NCI-H187 treated with DMSO at 0.1 percent for 48 hours (cell line): ENCODE results near the gene ZW10.
"Not testable (repeated sequence)": the region's sequence is repeated elsewhere in the genome, so short reads cannot be mapped to it uniquely, and the experiment has no call there.

ENCODE experiments used
- DNase-seq: peaks from one replicate; lab custom pipeline; 2025; lab: John Stamatoyannopoulos, UW

The ZW10 gene, protein sequence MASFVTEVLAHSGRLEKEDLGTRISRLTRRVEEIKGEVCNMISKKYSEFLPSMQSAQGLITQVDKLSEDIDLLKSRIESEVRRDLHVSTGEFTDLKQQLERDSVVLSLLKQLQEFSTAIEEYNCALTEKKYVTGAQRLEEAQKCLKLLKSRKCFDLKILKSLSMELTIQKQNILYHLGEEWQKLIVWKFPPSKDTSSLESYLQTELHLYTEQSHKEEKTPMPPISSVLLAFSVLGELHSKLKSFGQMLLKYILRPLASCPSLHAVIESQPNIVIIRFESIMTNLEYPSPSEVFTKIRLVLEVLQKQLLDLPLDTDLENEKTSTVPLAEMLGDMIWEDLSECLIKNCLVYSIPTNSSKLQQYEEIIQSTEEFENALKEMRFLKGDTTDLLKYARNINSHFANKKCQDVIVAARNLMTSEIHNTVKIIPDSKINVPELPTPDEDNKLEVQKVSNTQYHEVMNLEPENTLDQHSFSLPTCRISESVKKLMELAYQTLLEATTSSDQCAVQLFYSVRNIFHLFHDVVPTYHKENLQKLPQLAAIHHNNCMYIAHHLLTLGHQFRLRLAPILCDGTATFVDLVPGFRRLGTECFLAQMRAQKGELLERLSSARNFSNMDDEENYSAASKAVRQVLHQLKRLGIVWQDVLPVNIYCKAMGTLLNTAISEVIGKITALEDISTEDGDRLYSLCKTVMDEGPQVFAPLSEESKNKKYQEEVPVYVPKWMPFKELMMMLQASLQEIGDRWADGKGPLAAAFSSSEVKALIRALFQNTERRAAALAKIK

DNA sequence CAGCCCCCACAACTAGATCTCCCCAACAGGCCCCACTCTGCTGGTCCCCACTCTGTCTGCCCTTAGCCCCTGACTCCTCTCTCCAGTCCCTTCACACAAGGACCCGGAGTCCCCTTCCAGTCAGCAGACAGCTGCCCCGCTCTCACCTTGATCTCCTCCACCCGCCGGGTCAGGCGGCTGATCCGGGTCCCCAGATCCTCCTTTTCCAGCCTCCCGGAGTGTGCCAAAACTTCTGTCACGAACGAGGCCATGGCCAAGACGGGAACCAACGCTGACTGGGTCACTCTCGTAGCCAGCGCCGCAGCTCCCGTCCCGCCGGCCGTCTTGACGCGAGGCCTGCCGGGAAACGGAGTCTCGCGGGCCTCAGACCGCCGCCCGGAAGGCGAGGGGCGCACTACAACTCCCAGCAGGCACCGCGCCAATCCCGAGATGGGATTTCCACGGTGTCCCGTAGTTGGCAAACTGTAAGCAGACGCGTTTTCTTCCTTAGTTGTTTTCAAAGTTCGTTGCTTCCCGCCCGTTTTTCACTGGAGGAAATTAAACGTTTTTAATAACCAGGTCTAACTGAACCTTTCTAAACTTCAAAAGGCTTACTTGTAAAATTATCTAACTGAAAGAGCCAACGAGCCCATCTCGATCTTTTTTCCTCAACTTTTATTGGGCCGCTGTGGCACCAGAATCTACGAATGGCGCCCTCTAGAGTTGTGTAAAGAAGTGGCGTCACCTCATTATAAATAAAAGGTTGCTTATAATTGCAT is at the start of gene ZW10:
TSS of gene ZW10 (minus strand) at position 277 of the 758 bp plus-strand sequence. CDS start at position 251, 26 bp downstream.
- DNase-seq, result peak; percentile 78

DNA sequence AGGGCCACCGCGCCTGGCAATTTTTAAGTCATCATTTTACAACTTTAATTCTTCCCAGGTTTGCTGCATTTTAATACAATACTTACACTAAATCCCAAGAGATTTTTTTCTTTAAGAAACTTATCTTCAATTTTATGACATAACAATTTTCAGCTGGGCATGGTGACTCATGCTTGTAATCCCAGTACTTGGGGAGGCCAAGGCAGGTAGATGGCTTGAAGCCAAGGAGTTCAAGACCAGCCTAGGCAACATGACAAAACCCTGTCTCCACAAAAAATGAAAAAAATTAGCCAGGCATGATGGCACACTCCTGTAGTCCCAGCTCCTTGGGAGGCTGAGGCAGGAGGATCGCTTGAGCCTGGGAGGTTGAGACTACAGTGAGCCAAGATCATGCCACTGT is 44.9 kb upstream of the ZW10 start:
- no peak for DNase-seq

DNA sequence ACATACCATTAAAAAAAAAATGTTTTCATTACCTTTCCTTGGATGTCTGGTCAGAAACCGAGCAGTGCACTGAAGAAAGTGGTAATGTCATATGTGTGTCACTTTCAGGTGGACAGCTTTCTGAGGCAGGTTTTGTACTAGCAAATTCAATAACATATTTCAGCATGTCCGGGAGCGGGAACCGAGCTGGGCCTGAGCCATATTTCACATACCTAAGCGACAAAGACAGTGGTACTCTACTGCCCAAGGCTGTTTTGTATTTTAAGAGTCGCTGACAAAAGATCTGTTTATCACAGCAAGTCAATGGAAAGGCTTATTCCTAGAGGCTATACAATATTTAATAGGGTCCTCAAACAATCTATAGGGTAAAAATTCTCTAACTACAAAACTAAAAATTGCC is 44.1 kb upstream of the ZW10 start:
- no peak for DNase-seq

DNA sequence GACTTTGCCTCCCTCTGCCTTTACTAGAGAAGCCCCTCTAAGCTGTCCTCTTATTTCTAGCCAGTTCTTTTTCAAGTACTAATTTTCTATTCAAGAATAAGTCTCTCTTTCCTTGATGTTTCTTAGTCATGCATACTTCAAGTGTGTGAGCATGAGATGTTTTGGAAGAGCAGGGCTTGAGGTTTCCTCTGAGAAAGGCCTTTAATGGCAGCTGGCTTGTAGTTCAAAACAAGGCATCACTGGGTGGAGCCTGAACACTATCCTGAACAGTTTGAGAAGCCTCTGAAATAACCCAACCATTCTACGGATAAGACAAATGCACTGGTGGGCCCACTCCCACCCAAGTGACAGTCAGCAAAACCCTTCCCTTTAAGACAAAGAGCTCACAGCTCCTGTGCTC is 43.7 kb upstream of the ZW10 start:
- no peak for DNase-seq

DNA sequence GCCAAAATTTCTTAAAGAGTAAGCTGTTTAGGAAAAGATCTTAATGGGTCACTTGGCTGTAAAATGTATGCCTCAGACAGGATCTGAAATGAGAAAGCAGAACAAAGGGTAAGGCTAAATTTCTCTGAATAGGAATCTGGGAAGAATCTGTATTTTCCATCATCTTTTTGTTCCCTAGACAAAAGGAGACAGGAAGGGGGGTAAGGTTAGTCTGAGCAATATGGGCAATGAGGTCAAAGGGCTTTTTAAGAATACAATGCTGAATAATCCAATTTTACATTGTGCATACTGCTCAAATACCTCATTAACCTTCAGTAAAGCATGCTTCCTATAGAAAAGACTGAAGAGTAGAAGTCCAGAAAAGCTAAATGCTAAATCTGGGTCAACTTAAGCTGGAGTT is 40.7 kb upstream of the ZW10 start:
- no peak for DNase-seq

DNA sequence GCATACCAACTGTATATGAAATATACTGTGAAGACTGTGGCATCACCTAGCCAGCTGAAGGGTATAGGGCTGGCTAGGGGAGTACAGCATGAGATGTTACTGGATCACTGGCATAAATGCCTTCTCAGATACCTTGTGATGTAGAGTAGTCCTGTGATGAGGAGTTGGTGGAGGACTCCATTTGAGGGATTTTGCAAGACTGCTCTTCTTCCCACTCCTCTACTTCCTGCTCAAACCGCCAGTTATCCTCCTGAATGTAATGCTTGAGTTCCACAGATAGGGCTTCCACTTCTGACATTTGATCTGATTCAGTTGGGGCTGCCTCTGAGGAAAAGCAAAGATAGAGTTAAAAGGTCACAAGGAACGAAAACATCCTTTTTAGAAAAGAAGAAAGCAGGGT is 35.4 kb upstream of the ZW10 start:
- DNase-seq, result no peak

DNA sequence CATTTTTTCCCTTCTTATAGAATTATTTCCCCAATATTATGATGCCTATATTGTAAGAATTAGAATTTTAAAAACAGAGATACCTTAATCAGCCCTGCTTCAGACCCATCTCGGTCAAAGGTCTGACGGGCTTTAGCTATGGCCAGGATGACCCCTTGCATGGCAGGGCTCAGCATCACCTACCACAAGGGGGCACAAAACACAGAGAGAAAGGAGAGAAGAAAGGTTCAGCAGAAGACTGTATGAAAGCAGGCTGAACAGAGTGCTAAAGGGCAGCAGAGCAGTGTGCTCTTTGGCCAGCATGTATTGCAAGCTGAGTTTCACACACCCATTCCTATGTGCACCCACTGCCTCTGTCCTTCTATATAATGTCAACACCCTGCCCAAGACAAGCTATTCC is 32.9 kb upstream of the ZW10 start:
- DNase-seq, result no peak

DNA sequence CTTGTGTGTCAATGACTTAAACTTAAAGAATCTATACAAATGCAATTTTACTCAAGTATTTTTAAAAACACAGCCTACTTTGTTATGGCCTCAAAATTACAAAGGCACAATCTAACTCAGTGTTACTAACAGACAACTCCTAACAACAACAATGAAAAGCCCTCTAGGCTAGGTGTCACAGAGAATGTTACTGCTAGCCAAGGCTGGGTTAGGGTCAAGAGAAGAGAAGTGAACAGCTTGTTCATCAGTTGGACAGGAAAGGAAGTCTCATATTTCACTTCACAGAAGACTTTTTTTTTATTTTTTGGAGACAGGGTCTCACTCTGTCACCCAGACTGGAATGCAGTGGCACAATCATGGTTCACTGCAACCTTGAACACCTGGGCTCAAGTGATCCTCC is 32.1 kb upstream of the ZW10 start:
- no peak for DNase-seq

DNA sequence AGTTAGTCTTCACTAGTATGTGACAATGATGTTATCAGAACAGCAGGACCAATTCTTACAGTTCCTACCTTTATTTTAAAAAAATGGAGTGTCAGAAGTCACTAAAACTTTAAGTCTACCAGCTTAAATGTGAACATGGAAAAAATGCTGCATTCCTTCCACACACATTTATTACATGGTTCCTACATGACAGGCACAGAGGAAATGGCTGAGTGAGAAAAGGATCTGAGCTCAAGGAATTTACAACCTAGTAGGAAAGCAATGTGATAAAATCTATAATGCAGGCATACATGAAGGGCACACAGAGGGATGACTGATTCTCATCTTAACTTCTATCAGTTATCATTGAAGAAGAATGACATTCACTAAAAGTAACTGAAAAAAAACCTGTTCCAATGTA is 29.1 kb upstream of the ZW10 start:
- no peak for DNase-seq

DNA sequence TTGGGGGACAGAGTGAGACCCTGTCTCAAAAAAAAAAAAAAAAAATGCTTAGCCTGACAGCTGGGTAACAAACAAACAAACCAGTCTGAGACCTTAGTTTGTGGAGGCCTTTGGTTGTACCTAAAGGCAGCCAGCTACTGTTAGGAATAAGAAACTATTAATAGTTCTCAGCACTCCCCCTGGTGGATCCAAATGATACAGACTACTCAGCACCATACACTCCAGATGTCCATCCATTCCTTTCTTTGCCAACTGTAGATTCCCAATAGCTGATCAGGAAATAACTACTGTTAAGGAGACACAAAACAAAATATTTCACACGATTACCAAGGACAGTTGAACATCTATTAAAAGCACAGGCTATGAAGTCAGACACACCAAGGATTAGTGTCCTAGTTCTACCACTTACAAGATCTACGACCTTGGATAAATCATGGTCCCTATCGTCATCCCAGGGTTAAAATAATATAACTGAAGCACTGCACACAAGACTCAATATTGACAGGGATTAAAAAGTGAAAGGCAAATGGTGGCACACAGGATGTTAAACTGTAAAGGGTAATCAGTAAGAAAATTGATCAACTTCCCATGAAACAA is 23.3 kb upstream of the ZW10 start:
- DNase-seq, result no peak

DNA sequence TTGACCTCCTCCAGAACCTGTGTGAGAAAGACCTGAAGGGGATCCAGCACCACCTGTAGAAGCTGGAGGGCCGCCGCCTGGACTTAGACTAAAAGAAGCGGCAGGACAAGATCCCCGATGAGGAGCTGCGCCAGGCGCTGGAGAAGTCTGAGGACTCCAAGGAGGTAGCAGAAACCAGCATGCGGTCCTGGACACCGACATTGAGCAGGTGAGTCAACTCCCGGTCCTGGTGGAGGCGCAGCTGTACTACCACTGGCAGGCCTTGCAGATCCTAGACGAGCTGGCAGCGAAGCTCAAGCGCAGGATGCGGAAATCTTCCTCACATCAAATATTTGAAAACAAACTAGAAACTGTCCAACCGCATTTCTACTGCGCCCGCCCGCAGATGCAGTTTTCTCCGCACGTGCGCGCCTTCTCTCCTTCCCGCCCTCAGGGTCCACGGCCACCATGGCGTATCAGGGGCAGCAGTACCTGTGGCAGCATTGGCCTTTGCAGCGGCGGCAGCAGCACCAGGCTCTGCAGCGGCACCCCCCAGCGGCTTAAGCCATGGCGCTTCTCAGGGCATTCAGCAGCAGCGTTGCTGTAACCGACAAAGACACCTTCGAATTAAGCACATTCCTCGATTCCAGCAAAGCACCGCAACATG is 16.3 kb upstream of the ZW10 start:
- DNase-seq, result no peak

DNA sequence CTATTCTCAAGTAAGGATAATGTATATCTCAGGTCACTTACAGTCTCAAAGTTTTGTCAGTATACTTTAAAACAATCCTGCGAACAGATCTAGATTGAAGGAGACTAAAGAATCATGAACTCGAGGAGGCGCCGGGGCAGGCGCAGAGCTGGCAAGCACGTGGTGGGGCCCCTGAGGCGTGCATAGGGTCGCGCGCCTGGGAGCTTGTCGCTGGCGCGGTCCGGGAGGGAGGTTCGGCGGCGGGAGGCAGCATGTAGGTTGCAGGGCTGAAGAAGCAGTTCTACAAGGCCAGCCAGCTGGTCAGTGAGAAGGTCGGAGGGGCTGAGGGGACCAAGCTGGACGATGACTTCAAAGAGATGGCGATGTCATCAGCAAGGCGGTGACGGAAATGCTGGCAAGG is 15.5 kb upstream of the ZW10 start:
- DNase-seq, result not testable (repeated sequence)

DNA sequence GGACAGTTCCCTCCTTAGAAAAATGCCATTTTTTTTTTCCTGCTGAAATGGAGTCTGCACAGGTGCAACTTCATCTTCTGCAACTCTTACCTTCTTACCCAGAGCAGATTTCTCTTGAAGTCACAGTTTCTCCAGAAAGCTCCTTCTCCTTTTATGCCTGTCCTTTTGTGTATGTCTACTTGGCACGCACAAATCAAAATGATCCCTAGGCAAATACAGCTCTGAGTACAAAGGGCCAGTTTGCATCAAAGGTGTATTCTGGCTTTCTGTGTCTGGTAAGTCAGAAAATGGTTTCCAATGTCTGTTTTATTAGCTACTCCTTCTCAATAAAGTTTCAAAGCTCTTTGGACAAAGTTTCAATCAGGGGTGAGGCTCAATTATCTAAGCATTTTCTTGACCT is 8.6 kb upstream of the ZW10 start:
- no peak for DNase-seq

DNA sequence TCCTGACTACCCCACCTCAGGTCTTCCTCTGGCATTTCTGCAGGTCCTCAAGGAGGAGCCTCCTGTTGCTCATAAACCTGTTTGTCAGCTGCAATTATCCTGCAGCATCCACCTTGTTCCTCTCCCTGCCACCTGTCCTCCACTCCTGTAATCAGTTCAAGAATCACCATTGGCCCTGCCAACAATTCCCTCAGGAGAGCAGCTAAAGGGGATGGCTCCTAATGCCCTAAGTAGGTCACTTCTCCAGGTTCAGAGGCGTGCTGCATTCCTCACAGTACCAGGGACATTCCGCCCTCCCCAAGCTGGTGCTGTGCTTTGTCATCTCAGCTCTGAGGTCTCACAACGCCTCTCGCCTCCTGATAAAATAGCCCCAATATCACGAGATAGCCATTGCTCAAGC is 8.2 kb upstream of the ZW10 start:
- no peak for DNase-seq

DNA sequence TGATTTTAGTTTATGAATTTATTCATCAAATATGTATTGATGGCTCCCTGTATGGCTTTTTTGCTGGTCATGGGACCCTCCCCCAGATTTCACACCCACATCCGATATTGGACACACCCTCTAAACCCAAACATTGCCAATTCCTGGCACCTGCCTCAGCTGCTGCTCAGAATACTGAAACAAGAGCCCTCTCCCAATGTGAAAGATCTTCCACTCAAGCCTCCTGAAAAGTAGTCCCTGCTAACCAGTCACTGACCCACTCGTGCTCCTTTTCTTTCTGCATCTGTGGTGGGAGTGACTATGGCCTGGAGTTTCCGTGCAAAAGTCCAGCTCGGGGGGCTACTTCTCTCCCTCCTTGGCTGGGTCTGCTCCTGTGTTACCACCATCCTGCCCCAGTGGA is 6.0 kb upstream of the ZW10 start, which contains the start of gene CLDN25:
TSS of gene CLDN25 (plus strand) at position 301 of the 400 bp plus-strand sequence. CDS start at position 301, 0 bp downstream.
- DNase-seq, result no peak

DNA sequence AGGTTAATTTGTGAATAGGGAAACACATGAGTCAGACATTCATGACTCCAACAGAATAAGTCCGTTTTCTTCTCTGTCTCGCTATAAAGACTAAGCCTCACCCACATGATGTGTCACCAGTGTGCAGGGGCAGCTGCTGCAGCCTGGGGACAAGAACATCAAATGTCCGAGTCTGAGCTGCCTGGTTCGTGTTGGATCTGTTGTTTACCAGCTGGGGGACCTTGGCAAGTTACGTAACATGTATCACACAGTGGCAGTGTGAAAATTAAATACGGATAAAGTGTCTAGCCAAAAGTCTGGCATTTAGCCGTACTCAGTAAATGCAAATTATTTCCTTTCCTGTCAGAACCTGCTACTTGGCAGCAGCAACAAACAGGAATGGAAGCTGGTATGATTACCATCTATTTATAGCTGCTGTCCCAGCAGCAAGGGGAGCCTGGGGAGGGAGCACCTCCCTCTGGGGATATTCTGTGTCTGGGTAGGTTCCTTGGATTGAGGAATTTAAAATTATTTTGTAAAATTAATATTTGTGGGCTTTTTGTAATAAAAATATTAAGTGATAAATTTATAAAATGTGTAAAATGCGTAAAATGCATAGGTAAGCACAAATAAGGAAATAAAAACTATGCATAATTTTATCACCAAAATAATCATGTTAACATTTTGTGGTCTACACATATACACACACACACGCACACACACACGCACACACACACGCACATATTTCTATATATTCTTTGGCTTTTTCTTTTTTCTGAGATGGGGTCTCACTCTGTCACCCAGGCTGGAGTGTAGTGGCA is 4.8 kb upstream of the ZW10 start:
- DNase-seq, result no peak

DNA sequence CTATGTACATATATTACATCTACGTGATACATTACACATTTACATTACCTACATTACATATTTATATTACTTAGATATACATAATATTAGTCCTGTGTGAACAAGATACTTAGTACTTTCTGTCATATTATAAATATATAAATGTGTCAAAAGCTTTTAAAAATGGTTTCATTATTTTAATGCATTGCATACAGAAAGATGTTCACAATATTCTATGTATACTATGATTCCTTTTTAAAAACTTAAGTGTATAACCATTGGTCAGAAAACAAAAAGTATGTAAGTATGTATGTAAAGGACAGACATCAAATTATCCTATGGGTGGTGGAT is 647 bp upstream of the ZW10 start:
- no peak for DNase-seq

DNA sequence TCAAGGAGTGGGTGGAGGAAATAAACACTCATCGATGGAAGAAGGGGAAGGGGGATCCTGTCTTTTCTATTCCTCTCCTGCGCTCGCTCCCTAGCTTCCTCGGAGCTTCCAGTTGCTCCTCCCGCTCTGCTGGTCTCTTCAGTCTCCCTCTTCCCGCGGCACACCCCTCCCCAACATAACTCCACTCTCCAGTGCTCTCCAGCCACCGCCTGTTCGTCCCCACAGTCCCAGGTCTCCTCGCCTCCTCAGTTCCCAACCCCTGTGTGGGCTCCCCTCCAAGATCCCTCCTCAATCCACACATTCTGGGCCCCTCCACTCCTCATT is 438 bp downstream of the ZW10 start:
- DNase-seq, result no peak

DNA sequence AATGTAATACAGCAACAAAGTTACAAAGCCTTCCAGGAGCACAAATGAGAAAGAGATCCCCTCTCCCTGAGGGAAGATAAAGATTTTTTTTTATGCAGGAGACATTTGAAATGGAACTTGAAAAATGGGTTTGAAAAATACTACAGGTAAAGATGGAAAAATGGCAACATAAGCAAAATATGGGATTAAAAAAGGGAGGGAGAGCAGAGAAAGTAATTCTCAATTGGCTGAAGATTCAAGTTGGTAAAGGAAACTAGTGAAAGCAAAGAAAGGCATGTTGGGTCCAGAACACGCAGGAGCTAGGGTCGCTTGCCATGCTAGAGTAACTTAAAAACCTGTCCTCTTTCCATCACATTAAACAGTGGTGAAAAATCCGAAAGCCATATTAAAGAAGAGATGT is 1.5 kb downstream of the ZW10 start:
- no peak for DNase-seq

DNA sequence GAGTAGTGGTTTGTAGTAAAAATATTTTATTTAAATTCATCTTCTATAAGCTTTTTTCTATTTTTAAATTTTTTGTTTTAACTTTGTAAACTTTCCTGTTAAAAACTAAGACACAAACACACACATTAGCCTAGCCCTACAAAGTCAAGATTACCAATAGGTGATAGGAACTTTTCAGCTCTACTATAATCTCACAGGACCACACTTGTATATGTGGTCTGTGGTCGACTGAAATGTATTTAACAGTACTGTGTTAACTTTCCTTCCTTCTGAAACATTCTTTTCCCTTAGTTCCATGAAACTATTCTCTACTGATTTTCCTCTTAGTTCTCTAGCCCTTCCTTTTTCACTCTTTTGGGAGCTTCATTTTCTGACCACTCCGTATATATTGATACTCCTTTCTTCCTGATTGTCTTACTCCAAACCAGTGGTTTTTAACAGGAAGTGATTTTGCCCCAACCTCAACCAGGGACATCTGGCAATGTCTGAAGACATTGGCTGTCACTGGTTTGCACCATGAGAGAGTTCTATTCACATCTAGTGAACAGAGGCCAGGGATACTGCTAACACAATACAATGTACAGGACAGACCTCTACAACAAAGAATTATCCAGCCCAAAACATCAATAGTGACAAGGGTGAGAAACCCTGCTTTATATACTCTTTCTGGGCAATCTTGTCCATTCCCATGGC is 8.8 kb downstream of the ZW10 start:
- DNase-seq, result no peak

DNA sequence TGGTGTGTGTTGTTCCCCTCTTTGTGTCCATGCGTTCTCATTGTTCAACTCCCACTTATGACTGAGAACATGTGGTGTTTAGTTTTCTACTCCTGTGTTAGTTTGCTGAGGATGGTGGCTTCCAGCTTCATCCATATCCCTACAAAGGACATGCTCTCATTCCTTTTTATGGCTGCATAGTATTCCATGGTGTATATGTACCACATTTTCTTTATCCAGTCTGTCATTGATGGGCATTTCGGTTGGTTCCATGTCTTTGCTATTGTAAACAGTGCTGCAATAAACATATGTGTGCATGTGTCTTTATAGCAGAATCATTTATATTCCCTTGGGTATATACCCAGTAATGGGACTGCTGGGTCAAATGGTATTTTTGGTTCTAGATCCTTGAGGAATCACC is 10.5 kb downstream of the ZW10 start:
- not testable (repeated sequence) for DNase-seq
